Endothelial cell of umbilical vein (primary cell): ENCODE data around the gene MAPRE2. TPM values are rescaled to one million over a fixed set of nuclear protein-coding genes. Genes with fewer than 3 reads are reported as not detected.
"Not testable (repeated sequence)": the region's sequence is repeated elsewhere in the genome, so short reads cannot be mapped to it uniquely, and the experiment has no call there.

Experiments
- BruUV-seq: library from RNA; stranded (reverse); fragments of 400-500 nt; replicated peaks from 2 replicates; lab custom pipeline; 2021; lab: Mats Ljungman, UMichigan
- CTCF ChIA-PET: fragments of 300-600, 350-600 bp; sonication (Branson Sonifier 250); formaldehyde crosslinking; loops from one replicate; lab custom pipeline; 2021; ENCODE audit warnings: antibody characterized with exemption, inconsistent platforms; lab: Charles Lee
- POLR2A ChIA-PET: fragments of 300-600, 350-600 bp; sonication (Branson Sonifier 250); formaldehyde crosslinking; loops from one replicate; lab custom pipeline; 2021; ENCODE audit warnings: antibody characterized with exemption, inconsistent platforms; lab: Charles Lee
- DNase-seq: peaks from one replicate; pipeline ENCODE4 v3.0.0-alpha.2; 2011; ENCODE audit warnings: low read depth, low spot score
- FAIRE-seq: peaks from 2 replicates; lab custom pipeline; 2011; peaks lifted over from hg19 to GRCh38; lab: Jason Lieb, UNC
- H2AFZ ChIP-seq: 2 replicates; pipeline ENCODE4 v1.6.0; 2012; ENCODE audit warnings: low read depth, low read length, control low read depth, inconsistent platforms
- H3K27ac ChIP-seq: 2 replicates; pipeline ENCODE4 v1.5.1; 2011; ENCODE audit warnings: low read depth, mild to moderate bottlenecking, control low read depth, low read length, moderate library complexity; ENCODE audit not compliant: insufficient read depth
- H3K27me3 ChIP-seq, 2 experiments: 2 replicates each; pipeline versions ENCODE4 v1.6.0 to v1.6.1; 2011; ENCODE audit warnings: low read length in 2 of 2, mixed read lengths in 1 of 2; ENCODE audit not compliant: control insufficient read depth in 2 of 2, insufficient read depth in 2 of 2
- H3K36me3 ChIP-seq, 2 experiments: 2 replicates in 1 of 2; 3 replicates in 1 of 2; pipeline ENCODE4 v1.5.1; 2011; ENCODE audit warnings: low read length in 2 of 2, mild to moderate bottlenecking in 1 of 2, moderate library complexity in 1 of 2; ENCODE audit not compliant: control insufficient read depth in 2 of 2, insufficient read depth in 2 of 2; ENCODE audit errors: extremely low read depth in 1 of 2
- H3K4me1 ChIP-seq: 3 replicates; pipeline ENCODE4 v1.5.1; 2011; ENCODE audit warnings: mild to moderate bottlenecking, low read length; ENCODE audit not compliant: control insufficient read depth, insufficient read depth; ENCODE audit errors: extremely low read depth
- H3K4me2 ChIP-seq: 2 replicates; pipeline ENCODE4 v1.6.1; 2011; ENCODE audit warnings: low read length, control low read depth, mixed read lengths; ENCODE audit not compliant: insufficient read depth
- H3K4me3 ChIP-seq, 3 experiments: fragments of 200-600 bp in 1 of 3; sonication (generic), shearing (Covaris generic) in 1 of 3; replicated peaks in 1 of 3; 2 replicates each; pipeline ENCODE4 v1.5.1; 2011 to 2016; ENCODE audit warnings: control low read depth in 3 of 3, low read length in 3 of 3, mild to moderate bottlenecking in 2 of 3, inconsistent platforms in 1 of 3, low read depth in 1 of 3, moderate library complexity in 1 of 3; ENCODE audit not compliant: insufficient read depth in 1 of 3
- H3K79me2 ChIP-seq: 2 replicates; pipeline ENCODE4 v1.6.0; 2012; ENCODE audit warnings: low read length, inconsistent platforms; ENCODE audit not compliant: control insufficient read depth, insufficient read depth
- H3K9ac ChIP-seq: replicated peaks from 2 replicates; pipeline ENCODE3; 2011; ENCODE audit warnings: low read length, control low read depth; ENCODE audit not compliant: insufficient read depth; ENCODE audit errors: extremely low read depth
- H3K9me1 ChIP-seq: replicated peaks from 3 replicates; pipeline ENCODE4 v1.6.0; 2011; ENCODE audit warnings: mild to moderate bottlenecking, low read length; ENCODE audit not compliant: control insufficient read depth, insufficient read depth; ENCODE audit errors: extremely low read depth
- H3K9me3 ChIP-seq: replicated peaks from 2 replicates; pipeline ENCODE4 v1.5.1; 2012; ENCODE audit warnings: low read length, inconsistent platforms; ENCODE audit not compliant: control insufficient read depth, insufficient read depth
- H4K20me1 ChIP-seq: replicated peaks from 2 replicates; pipeline ENCODE3; 2011; ENCODE audit warnings: mild to moderate bottlenecking, low read length; ENCODE audit not compliant: control insufficient read depth, insufficient read depth; ENCODE audit errors: extremely low read depth
- CTCF ChIP-seq, 2 donors: IDR thresholded peaks; 1 replicate in 1 of 2; 2 replicates in 1 of 2; pipeline ENCODE4 v1.5.1; 2011; ENCODE audit warnings: low read length in 2 of 2, mild to moderate bottlenecking in 2 of 2, moderate library complexity in 2 of 2, control low read depth in 1 of 2, inconsistent platforms in 1 of 2, low read depth in 1 of 2; ENCODE audit not compliant: insufficient read depth in 1 of 2; ENCODE audit errors: extremely low read depth in 1 of 2
- EZH2 ChIP-seq: IDR thresholded peaks from 2 replicates; pipeline ENCODE4 v1.6.1; 2012; ENCODE audit warnings: borderline replicate concordance, low read depth, mild to moderate bottlenecking, moderate library complexity, low read length, inconsistent platforms; ENCODE audit not compliant: severe bottlenecking
- FOS ChIP-seq: IDR thresholded peaks from 2 replicates; pipeline ENCODE4 v1.6.1; 2011; ENCODE audit warnings: mild to moderate bottlenecking, low read length, moderate library complexity, borderline replicate concordance; ENCODE audit not compliant: insufficient read depth
- GATA2 ChIP-seq: IDR thresholded peaks from 2 replicates; pipeline ENCODE4 v1.7.0; 2011; ENCODE audit warnings: low read depth, mild to moderate bottlenecking, moderate library complexity, mixed read lengths, low read length; ENCODE audit not compliant: insufficient read length, insufficient read depth
- JUN ChIP-seq: IDR thresholded peaks from 2 replicates; pipeline ENCODE4 v1.6.1; 2011; ENCODE audit warnings: borderline replicate concordance, low read depth; ENCODE audit not compliant: insufficient read length, insufficient read depth
- MAX ChIP-seq: IDR thresholded peaks from 2 replicates; pipeline ENCODE4 v1.6.1; 2011; ENCODE audit not compliant: insufficient read depth, insufficient read length
- MYC ChIP-seq: IDR thresholded peaks from one replicate; pipeline ENCODE4 v1.6.1; 2011; ENCODE audit warnings: mild to moderate bottlenecking, low read depth, low read length
- POLR2A ChIP-seq: IDR thresholded peaks from 2 replicates; pipeline ENCODE4 v1.6.1; 2012; ENCODE audit warnings: low read depth, mild to moderate bottlenecking, control low read depth, low read length
- POLR2AphosphoS5 ChIP-seq: IDR thresholded peaks from 2 replicates; pipeline ENCODE4 v1.6.1; 2012; ENCODE audit warnings: low read depth, mild to moderate bottlenecking, control low read depth, low read length, moderate library complexity; ENCODE audit not compliant: insufficient read depth
- dilution Hi-C: fragments of 300-500 bp; cut with MboI; formaldehyde crosslinking; loops from one replicate; pipeline ENCODE4 v1.15.0; 2019; ENCODE audit warnings: low sequenced_read_pairs; ENCODE audit not compliant: extremely low pct_ligation_motif_present
- intact Hi-C: fragments of 100-400 bp; cut with micrococcal nuclease; formaldehyde crosslinking; loops from one replicate; pipeline ENCODE4 v1.10.0; 2022
- polyA plus RNA-seq, 4 experiments: library from polyadenylated mRNA; depleted of rRNA in 3 of 4; stranded (reverse) in 3 of 4; unstranded in 1 of 4; fragments of >200 nt; gene quantifications; 2 replicates each; pipeline versions ENCODE4 v1.2.1 to v1.2.3, GENCODE V29; 2011 to 2012; ENCODE audit warnings: missing spikeins in 1 of 4
- total RNA-seq: library from RNA; stranded (reverse); gene quantifications from 2 replicates; pipeline ENCODE4 v1.2.3, GENCODE V29; 2021

Gene MAPRE2
- total and polyA plus RNA-seq, 2 donors (not counting 3 experiments of a cell fraction or from before 2014, with no cell fraction given), result 117 to 148 TPM

- ChIA-PET CTCF (interaction anchor here (0.7 to 5.6 kb wide), 14 partner anchors 9 to 278 kb away, joined by 3 to 266 read pairs (median 4); partner anchors contain the start of gene MAPRE2), POLR2A (no interaction called here)
- Histone ChIP-seq H3K27ac (no peak overlapping the region), H3K4me2 (no peak overlapping the region), H3K4me3 (no peak overlapping the region), H3K36me3 (peaks cover 10 to 14% of the 10 kb centered on the region in 2 experiments), H3K9ac (no peak overlapping the region), H3K9me1 (no peaks in the 10 kb centered on the region), H4K20me1 (no peaks in the 10 kb centered on the region), H3K27me3 (no peaks in the 10 kb centered on the region), H3K9me3 (no peaks in the 10 kb centered on the region), H2AFZ (no peak overlapping the region), H3K79me2 (no peaks in the 10 kb centered on the region), H3K4me1 (no peaks in the 10 kb centered on the region)
- no peak for FAIRE-seq
- BruUV-seq, result no TSS peak
- dilution Hi-C loops (no loop called here), intact Hi-C loops (loop anchor here (1.0 to 5.0 kb wide), 4 partner anchors 67 to 277 kb away; no protein-coding TSS in a partner anchor)
- DNase-seq, result no peak
- TF ChIP-seq POLR2AphosphoS5, result no peak
- no peak for TF ChIP-seq MAX
- TF ChIP-seq POLR2A, result no peak
- TF ChIP-seq JUN, result no peak
- TF ChIP-seq MYC, result no peak
- TF ChIP-seq FOS, result no peak
- TF ChIP-seq GATA2, result no peak
- no peak for TF ChIP-seq EZH2
- no peak for TF ChIP-seq CTCF (IDR thresholded peaks at IDR 0.05; ENCODE audit: extremely low read depth in 1 of 2, insufficient read depth in 1 of 2, low read depth in 1 of 2, low read length in 2 of 2)
Measured at GRCh38 chr18:35144698-35145097, 103.5 kb downstream of the MAPRE2 start.

- H3K9me1 ChIP-seq, intact Hi-C loops, H3K4me2 ChIP-seq, H3K27ac ChIP-seq, POLR2A ChIA-PET, H3K4me3 ChIP-seq, DNase-seq, H3K4me1 ChIP-seq, H3K9ac ChIP-seq, H3K36me3 ChIP-seq, H3K9me3 ChIP-seq, dilution Hi-C loops, H3K27me3 ChIP-seq, FAIRE-seq, BruUV-seq, H3K79me2 ChIP-seq, H2AFZ ChIP-seq, H4K20me1 ChIP-seq: not testable (repeated sequence)
- CTCF ChIA-PET, result interaction anchor here (2.3 kb wide), 1 partner anchor 144 kb away, joined by 6 read pairs; no protein-coding TSS in a partner anchor
Measured at GRCh38 chr18:35150195-35150594, 109.0 kb downstream of the MAPRE2 start.
